Peyer's patch (tissue), 4 donors: ENCODE data around the gene ULK1. TPM values are rescaled to one million over a fixed set of nuclear protein-coding genes. Genes with fewer than 3 reads are reported as not detected.

Experiments used
- DNase-seq, 3 donors: peaks; one replicate each; pipeline ENCODE4 v3.0.0-alpha.2; 2017 to 2019
- H3K27ac ChIP-seq, 4 donors: fragments of 200-600 bp; sonication (generic); one replicate each; pipeline ENCODE4 v1.5.1; 2016 to 2019
- H3K27me3 ChIP-seq, 2 donors: fragments of 200-600 bp; sonication (generic); one replicate each; pipeline ENCODE4 v1.5.1; 2019
- H3K36me3 ChIP-seq, 3 donors: fragments of 200-600 bp; sonication (generic); one replicate each; pipeline ENCODE4 v1.5.1; 2016 to 2019
- H3K4me1 ChIP-seq, 4 donors: fragments of 200-600 bp; sonication (generic); one replicate each; pipeline ENCODE4 v1.5.1; 2016 to 2019
- H3K4me3 ChIP-seq, 4 donors: fragments of 200-600 bp; sonication (generic); 1 replicate in 3 of 4; 2 replicates in 1 of 4; pipeline ENCODE4 v1.5.1; 2016 to 2019; ENCODE audit warnings: mild to moderate bottlenecking in 1 of 4
- H3K9me3 ChIP-seq, 4 donors: fragments of 200-600 bp; sonication (generic); one replicate each; pipeline ENCODE4 v1.5.1; 2016 to 2019; ENCODE audit warnings: mild to moderate bottlenecking in 1 of 4
- POLR2A ChIP-seq, 2 donors: fragments of 450-650 bp; IDR thresholded peaks; one replicate each; pipeline ENCODE4 v1.5.1; 2017; ENCODE audit warnings: antibody characterized with exemption in 2 of 2, mild to moderate bottlenecking in 2 of 2, moderate library complexity in 2 of 2
- total RNA-seq, 4 donors: library from RNA; depleted of rRNA; stranded (reverse); fragments of >200 nt; gene quantifications; one replicate each; pipeline ENCODE4 v1.1.0, GENCODE V29; 2016
- TF ChIP-seq, protein P1 (sequence below), 6 experiments: fragments of 450-650 bp in 4 of 6; fragments of 200-600 bp in 2 of 6; sonication (generic) in 1 of 6; IDR thresholded peaks; one replicate each; pipeline ENCODE4 v1.5.1; 2017 to 2019; ENCODE audit warnings: antibody characterized with exemption in 6 of 6, mild to moderate bottlenecking in 3 of 6, moderate library complexity in 1 of 6

ULK1 gene
- total RNA-seq, 4 donors from 2014 or later = 25.2 to 54.1 (median 38.8) TPM

DNA sequence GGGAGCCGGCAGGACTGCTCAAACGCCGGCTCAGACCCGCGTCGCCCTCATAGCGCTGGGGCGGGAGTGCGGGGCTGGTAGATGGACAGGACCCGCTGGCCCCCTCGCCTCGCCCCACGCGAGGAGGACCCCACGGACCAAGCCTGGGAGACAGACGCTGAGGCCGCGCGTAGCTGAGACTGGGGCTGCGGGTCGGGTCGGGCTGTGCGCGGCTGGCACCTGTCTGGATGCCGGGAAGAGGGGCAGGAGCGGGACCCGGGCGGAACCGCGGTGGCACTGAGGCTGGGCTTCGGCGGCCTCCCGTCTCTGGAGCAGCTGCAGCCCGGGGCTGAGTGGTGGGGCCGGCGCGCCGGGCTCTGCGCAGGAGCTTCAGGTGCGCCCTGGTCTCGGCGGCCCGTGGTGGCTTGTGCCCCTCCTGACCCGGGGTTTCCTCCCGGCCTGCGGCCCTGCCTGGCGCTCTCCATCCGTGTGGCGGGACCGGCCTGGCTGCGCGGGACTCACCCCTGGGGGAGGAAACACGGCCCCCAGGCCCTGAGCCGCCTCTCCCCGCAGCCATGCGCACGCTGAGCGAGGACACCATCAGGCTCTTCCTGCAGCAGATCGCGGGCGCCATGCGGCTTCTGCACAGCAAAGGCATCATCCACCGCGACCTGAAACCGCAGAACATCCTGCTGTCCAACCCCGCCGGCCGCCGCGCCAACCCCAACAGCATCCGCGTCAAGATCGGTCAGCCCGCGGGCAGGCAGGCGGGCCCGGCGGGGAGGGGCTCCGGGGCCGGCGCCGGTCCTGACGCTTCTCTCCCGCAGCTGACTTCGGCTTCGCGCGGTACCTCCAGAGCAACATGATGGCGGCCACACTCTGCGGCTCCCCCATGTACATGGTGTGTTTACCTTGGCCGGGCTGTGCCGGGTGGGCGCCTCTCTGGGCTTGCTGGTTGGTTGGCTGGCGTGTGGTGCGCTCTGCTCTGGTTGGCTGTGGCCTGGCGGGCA is 14.0 kb downstream of the ULK1 start:
- Histone ChIP-seq H3K27ac (no peak overlapping the region), H3K9me3 (no peaks in the 10 kb centered on the region), H3K4me3 (no peak overlapping the region), H3K36me3 (peaks cover 0 to 66% (median 0%) of the 10 kb centered on the region in 3 donors), H3K4me1 (peaks cover 0 to 5% (median 0%) of the 10 kb centered on the region in 4 donors), H3K27me3 (no peaks in the 10 kb centered on the region)
- no peak for DNase-seq
- TF ChIP-seq, protein P1, sequence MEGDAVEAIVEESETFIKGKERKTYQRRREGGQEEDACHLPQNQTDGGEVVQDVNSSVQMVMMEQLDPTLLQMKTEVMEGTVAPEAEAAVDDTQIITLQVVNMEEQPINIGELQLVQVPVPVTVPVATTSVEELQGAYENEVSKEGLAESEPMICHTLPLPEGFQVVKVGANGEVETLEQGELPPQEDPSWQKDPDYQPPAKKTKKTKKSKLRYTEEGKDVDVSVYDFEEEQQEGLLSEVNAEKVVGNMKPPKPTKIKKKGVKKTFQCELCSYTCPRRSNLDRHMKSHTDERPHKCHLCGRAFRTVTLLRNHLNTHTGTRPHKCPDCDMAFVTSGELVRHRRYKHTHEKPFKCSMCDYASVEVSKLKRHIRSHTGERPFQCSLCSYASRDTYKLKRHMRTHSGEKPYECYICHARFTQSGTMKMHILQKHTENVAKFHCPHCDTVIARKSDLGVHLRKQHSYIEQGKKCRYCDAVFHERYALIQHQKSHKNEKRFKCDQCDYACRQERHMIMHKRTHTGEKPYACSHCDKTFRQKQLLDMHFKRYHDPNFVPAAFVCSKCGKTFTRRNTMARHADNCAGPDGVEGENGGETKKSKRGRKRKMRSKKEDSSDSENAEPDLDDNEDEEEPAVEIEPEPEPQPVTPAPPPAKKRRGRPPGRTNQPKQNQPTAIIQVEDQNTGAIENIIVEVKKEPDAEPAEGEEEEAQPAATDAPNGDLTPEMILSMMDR (IDR thresholded peaks at IDR 0.05) = no peak
- TF ChIP-seq POLR2A (IDR thresholded peaks at IDR 0.05) = no peak

DNA sequence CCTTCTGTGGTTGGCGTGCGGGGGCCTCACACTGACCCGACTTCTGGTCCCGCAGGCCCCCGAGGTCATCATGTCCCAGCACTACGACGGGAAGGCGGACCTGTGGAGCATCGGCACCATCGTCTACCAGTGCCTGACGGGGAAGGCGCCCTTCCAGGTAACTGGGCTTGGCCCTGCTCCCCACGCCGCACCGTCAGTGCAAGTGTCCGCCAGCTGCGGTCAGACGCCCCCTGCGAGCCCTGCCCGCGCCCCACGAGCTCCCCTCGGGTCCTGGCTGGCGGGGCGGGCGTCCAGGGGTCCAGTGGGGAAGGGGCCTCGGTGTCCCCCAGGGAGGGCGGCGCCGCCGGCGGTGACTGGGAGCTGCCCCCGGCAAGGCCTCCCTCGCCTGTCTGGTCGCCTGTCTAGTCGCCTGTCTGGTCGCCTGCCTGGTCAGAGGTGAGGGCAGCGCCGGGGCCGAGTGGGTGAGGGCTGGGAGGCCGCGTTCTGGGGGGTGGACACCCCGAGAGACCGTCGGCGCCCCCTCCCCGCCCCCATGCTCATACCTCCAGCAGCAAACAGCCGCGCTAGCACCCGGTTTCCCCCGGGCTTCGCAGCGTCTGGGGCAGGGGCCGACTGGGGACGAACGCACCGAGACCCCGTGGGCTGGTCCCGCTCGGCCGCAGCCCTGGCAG is 14.8 kb downstream of the ULK1 start:
- Histone ChIP-seq H3K9me3 (no peaks in the 10 kb centered on the region), H3K27ac (no peak overlapping the region), H3K4me3 (no peak overlapping the region), H3K36me3 (peaks cover 0 to 74% (median 0%) of the 10 kb centered on the region in 3 donors), H3K4me1 (peaks cover 0 to 5% (median 0%) of the 10 kb centered on the region in 4 donors), H3K27me3 (no peaks in the 10 kb centered on the region)
- TF ChIP-seq, protein P1 (IDR thresholded peaks at IDR 0.05) = no peak
- no peak for TF ChIP-seq POLR2A (IDR thresholded peaks at IDR 0.05)
- no peak for DNase-seq

DNA sequence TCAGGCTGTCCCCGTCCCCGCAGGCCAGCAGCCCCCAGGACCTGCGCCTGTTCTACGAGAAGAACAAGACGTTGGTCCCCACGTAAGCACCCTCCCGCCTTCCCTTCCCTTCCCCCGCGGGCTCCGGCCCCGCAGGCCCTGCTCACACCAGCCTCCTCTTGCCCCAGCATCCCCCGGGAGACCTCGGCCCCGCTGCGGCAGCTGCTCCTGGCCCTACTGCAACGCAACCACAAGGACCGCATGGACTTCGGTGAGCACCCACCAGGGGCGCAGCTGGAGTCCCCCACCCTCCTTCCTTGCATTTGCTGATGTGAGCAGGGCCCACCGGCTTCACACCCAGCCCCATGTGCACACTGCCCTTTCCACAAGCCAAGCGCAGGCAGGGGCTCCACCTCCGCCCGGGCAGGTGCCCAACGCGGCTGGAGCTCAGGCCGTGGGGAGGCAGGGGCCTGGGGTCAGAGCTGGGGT is 15.4 kb downstream of the ULK1 start:
- no peak for DNase-seq

DNA sequence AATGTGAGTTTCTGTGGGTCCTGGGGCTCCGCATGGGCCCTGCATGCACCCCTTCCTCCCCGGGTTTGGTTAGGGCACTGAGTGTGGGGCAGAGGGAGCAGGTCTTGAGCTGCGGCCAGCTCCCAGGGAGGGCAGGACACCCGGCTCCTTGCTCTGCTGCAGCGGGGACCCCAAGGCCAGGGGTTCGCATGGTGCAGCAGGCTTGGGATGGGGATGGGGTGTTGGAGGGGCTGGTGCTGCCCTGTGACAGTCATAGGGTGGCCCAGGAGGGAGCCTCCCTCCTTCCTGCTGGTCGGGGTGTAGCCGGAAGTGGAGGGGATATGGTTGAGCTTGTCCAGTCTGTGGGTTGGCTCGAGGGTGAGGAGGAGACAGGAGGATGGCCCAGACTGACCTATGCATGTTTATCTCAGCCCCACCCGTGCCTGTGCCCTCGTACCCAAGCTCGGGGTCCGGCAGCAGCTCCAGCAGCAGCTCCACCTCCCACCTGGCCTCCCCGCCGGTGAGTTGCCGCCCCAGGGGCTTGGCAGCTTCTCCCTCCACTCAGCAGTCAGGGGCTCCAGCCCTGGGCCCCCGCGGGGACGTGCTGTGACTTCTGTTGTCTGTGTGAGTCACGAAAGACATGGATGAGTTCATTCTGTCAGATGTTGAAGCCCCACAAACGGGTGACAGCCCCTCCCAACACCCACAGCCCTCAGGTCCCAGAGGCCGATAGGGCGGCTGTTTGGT is 16.0 kb downstream of the ULK1 start:
- TF ChIP-seq, protein P1 (IDR thresholded peaks at IDR 0.05) = no peak
- no peak for TF ChIP-seq POLR2A (IDR thresholded peaks at IDR 0.05)
- Histone ChIP-seq H3K36me3 (peaks cover 0 to 86% (median 0%) of the 10 kb centered on the region in 3 donors), H3K9me3 (no peaks in the 10 kb centered on the region), H3K27ac (no peak overlapping the region), H3K4me1 (peaks cover 0 to 5% (median 0%) of the 10 kb centered on the region in 4 donors), H3K27me3 (no peaks in the 10 kb centered on the region), H3K4me3 (no peak overlapping the region)
- no peak for DNase-seq

More for the DNA sequence above, 15.4 kb downstream of the ULK1 start:
- Histone ChIP-seq H3K27ac (no peak overlapping the region), H3K4me3 (no peak overlapping the region), H3K9me3 (no peaks in the 10 kb centered on the region), H3K4me1 (peaks cover 0 to 5% (median 0%) of the 10 kb centered on the region in 4 donors), H3K27me3 (no peaks in the 10 kb centered on the region), H3K36me3 (peaks cover 0 to 80% (median 0%) of the 10 kb centered on the region in 3 donors)
- TF ChIP-seq POLR2A (IDR thresholded peaks at IDR 0.05) = no peak
- TF ChIP-seq, protein P1 (IDR thresholded peaks at IDR 0.05) = no peak

DNA sequence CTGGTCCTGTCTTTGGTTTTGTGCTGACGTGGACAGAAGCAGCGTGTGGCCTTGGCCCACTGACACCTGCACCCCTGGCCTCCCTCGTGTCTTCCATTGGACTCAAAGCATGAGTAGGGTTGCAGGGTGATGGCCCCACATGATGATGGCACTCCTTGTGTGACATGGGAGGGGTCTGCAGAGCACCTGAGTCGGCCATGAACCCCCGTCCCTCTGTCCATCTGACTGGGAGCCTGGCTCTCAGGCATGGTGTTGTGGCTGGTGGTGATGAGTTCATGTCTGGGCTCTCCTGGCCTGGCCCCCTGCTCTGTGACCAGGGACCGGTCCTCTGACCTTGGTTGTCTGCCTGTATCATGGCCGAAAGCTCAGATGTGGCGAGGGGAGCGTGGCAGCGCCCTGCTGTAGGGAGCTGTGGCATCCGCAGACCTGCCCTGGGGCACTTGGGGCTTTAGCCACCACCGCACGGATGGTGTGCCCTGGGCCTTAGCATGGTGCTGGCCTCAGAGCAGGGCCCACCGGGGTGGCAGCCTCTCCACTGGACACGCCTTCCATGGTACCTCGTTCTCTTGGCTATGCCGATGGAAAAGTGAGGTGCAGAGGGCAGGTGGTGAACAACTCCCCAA is 16.7 kb downstream of the ULK1 start:
- Histone ChIP-seq H3K9me3 (no peaks in the 10 kb centered on the region), H3K27ac (no peak overlapping the region), H3K4me1 (peaks cover 0 to 5% (median 0%) of the 10 kb centered on the region in 4 donors), H3K36me3 (peaks cover 0 to 93% (median 0%) of the 10 kb centered on the region in 3 donors), H3K4me3 (no peak overlapping the region), H3K27me3 (no peaks in the 10 kb centered on the region)
- no peak for DNase-seq
- no peak for TF ChIP-seq POLR2A (IDR thresholded peaks at IDR 0.05)
- TF ChIP-seq, protein P1 (IDR thresholded peaks at IDR 0.05) = no peak
